Effector CD8-positive, alpha-beta T cell (primary cell): Measurements from ENCODE around the gene PITX1.

Experiments
- DNase-seq: peaks from one replicate; lab custom pipeline; 2025; lab: John Stamatoyannopoulos, UW

PITX1 gene

GRCh38 chr5:135041726-135042125 lies 7.7 kb upstream of the PITX1 start:
- DNase-seq = no peak

DNA sequence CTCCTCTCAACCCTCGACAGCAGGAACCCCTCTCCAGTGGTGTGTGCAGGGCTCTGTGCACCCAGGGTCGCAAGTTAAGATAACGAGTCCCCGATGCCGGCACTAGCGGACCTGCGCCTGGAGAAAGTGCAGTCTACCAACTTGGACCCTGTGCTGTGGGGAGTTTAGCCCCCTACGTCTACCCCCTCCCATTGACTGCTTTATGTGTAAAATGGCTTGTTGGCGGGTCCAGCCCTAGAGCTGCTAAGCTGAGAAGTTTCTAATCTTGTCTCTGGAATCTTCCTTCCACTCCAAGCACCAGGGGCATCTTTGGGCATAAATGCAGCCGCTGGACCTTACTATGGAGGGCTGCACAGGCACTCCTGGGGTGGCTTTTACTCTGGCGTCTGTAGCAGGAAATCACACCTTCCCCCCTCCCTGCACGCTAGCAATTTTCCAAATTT lies 7.1 kb upstream of the PITX1 start:
- DNase-seq = no peak

GRCh38 chr5:135040333-135041144 lies 6.5 kb upstream of the PITX1 start:
- DNase-seq = no peak

- DNase-seq = no peak
These were observed 6.0 kb upstream of the PITX1 start for GRCh38 chr5:135040034-135040332.

GRCh38 chr5:135039271-135040033 lies 5.4 kb upstream of the PITX1 start:
- DNase-seq = no peak

DNA sequence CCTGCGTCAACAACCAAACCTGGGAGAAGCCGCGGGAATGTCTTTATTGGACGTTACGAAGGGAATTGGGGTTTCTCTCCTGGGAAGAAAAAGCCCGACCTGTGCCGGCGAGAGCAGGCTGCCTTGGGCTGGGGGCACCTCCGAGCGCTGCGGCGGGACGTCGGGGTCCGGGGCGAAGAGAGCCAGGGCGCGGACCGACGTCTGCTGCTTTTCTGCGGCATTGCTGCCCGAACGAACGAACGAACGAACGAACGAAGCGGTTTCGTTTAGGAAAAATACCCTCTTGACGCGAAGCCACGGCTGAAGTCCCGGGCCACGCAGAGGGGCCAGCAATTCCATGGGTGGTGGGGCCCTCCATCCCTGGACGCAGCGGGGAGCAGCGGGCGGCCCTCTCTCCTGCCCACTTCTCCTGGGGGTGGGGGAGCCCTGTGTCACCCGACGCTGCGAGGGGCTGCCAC lies 4.8 kb upstream of the PITX1 start:
- DNase-seq = no peak

DNA sequence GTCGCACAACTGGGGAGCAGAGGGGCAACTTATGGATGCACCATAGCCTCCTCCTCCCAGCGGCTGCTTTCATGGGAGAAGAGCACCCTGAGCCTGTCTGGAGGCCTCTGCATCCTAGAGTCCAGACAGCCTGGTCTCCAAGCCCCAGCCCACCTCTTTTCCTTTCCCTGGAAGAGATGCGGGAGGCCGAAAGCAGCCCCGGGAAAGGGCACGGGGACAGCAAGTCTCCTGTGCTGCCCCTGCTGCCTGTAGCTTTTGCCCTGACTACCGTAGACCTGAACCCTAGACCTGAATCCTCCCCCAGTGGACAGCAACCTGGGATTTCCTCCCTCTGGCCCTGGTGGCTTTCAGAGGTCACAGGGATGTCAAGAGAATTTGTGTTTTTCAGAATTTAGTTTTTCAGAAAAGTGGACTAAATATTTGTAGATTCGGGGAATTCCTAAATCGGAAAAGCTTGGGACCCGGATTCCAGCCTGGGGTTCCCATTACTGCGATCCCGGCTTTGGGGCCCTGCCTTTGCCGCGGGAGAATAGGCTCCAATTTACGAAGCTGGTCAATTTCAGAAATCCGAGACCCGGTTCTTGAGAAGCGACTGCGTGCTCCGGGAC lies 4.3 kb upstream of the PITX1 start:
- DNase-seq = no peak

DNA sequence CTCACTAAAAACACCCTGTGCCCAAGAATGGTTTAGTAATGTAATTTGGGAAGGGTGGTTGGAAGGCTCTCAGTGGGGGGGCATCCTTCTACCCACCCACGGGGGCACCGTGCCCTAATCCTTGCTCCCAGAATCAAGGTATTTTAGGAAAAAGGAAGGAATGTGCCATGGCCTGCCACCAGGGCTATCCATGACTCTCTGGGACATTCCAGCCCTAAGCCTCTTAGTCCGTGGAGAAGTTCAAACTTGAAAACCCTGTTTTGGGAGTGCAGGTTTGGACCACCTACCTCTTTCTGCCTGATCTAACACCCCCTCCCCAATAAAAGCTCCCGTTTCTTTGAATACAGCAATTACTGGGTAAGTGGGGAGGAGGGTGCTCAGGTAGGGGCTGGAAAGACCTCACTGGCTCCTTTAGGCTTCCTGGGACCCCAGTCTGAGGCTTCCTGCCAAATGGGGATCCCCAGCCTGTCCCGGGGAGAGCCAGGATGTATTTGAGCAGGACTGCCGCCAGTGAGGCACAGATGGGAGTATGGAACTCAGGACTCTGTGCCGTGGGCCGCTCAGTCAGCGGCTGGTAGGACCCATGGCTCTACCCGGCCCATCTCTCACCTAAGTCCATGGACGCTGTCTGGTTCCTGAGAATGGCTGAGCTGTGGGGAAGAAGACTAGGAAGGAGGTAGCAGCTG lies 3.6 kb upstream of the PITX1 start:
- no peak for DNase-seq

DNA sequence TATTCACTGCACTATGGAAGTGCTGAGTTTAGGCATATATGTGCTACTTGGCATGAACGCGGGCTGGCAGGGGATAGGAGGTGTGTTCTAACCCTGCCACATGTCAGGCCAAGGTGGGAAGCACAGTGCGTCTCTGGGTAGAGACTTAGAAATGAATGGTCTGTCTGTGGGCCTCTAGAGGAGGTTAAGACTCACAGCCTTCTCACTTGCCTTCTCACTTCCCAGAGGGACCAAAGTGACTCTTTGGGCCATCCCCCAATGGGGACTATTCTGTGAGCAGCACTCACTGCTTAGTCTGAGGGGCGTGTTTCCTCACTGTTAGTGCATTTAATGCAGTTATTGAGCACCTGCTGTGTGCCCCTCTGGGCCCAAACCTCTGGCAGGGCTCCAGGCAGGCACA lies 2.4 kb upstream of the PITX1 start:
- DNase-seq = no peak

- DNase-seq = no peak
These were observed 1.6 kb upstream of the PITX1 start for GRCh38 chr5:135035678-135036030.

DNA sequence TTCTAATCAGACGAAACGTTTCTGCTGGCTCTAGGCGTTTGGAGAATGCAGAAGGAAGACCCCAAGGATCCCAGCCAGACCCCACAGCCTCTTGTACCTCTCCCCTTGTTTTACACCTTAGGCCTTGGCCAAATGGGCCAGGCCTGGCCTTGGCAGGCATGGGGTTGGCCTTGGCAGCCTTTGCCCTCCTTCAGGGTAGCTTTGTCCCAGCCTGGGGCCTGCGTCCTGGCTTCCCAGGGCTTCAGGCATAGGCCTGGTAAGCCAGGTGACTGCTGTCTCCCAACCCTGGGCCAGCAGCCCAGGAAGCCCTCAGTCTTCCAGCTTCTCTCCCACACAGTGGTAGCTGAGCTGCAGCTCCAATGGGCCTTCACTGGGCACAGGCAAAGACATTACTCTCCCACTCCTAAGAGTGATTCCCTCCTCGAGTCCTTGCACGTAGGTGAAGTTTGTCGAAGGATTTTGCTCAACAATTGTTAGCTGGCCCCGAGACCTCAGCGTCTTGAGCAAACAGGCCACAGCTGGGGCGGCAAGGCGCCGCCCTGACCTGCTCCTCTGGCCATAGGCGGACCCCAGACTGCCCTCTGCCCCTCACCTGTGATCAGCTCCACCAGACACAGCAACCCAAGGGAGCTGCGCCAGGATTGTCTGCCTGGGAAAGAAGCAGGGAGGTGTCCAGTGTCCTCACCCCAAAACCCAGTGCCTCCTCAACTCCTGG lies 1.1 kb upstream of the PITX1 start:
- no peak for DNase-seq

DNA sequence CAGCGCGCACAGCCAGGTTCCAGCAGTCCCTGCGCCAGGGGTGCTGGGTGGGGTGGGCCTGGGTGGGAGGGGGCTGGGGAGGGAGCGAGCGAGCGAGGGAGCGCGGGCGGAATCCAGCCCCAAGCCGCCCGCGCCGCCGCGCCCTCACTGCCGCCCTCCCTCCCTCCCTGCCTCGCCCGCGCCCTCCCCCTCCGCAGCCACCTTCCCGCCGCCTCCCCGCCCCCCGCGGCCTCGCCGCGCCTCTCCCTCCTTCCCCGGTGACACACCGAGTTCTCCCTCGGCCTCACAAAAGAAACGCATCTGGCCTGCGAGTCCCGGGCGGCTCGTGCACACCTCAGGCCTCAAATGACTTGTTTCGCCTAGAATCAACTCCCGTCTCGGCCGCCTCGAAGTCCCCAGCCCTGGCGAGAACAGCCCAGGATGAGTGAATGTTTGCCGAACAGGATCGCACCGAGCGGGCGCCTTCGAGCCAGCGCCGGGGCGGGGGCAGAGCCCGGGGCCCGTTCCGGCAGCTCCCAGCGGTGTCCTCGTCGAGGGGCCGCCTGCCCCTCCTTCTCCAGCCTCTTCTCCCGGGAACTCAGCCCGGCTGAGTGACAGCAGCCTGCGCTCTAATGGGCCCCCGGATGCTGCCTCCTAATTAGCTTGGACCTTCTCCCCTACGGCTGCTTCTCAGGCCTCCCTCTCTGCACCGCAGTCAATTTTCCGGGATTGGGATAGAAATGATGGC lies 371 bp upstream of the PITX1 start:
- DNase-seq = no peak

DNA sequence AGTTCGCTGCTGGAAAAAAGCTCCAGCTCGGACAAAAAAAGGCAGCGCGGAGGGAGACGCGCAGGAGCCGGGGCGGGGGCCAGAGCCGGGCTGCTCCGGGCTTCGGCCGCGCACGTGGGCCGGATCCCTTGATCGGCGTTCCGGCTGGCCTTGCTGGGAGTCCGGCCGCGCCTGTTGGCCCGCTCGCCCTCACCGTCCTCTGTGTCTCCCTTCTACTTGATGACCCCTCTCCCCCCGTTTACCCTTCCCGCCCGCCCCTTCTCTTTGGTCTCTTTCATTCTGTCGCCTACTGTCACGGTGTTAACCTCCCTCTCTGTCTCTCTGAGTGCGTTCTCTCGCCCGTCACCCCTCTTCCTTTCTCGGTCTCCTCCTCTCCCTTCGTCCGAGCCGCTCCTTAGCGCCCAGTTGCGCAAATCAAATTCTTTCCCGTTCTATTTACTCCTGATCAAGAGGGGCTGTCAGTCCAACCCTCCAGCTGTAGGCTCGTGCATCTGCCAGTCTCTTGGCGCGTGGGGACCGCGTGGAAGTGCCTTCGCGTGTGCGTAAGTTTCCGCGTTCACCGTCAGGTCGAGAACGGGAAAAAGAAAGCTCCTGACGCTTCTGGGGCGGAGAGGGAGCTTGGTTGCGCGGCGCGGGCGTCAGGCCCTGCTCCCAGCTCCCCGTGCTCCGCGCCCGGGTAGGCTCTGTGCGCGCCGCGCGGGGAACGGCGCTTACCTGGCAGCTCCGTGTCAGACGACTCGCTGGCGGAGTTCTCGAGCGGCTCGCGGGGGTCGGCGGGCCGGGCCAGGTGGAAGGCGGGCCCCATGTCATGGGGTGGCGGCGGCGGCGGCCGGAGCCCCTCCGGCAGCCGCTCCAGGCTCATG lies 798 bp downstream of the PITX1 start:
- DNase-seq = no peak

DNA sequence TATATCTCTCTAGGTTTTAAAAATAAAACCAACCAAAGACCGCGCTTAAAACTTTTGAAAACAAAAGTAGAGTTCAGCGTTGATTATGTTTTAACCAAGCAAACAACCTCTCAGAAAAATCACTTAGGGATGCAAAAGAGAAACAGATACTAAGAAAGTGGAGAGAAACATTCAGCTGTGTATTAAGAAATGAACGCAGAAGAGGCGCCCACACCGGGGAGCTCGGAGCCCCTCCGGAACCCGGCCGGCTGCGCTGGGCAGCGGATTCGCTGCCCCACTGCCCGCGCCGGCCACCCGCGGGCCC lies 1.4 kb downstream of the PITX1 start:
- DNase-seq = no peak

- no peak for DNase-seq
These were observed 2.0 kb downstream of the PITX1 start for GRCh38 chr5:135031813-135032694.

GRCh38 chr5:135030956-135031812 lies 2.8 kb downstream of the PITX1 start:
- no peak for DNase-seq

DNA sequence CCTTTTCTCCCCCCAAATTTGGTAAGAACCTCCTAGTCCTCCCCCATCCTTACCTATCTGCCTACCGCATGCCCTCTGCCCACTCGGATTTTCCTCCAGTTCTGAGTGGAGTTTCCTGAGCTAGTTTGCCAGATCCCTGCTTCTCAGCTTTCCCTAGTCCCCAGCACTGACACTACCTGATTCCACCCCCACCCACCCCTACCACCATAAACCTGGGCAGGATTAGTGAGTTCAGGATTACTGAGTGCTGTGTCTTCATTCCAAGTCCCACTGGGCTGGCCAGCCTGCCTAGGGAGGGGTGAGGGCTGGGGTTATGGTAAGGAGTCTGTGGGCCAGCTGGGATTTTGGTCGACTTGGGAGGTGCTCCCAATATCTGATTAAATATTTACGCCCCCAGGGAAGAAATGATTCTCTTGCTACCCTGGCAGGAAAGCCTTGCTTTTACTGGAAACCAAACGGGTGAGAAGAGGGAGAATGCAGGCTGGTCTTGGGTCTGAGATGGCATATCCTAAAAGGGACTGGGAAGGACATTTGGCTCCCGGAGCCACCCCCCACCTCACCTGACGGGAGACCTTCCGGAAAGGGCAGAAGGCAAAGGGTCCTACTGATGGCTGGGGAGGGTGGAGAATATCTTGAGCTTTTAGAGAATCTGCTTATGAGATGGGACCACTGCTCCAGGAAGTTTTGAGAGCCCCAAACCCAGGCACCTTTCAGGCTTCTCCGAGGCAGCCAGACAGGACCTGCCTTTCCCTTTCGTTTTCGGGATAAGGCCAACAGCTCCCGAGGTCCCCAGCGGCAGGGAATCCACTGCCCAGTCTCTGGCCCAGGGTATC lies 3.7 kb downstream of the PITX1 start:
- no peak for DNase-seq
